NCI-H82 (cell line): ENCODE data around the gene GRK5.

Experiments
- DNase-seq: peaks from one replicate; lab custom pipeline; 2025; lab: John Stamatoyannopoulos, UW

GRK5 gene

DNA sequence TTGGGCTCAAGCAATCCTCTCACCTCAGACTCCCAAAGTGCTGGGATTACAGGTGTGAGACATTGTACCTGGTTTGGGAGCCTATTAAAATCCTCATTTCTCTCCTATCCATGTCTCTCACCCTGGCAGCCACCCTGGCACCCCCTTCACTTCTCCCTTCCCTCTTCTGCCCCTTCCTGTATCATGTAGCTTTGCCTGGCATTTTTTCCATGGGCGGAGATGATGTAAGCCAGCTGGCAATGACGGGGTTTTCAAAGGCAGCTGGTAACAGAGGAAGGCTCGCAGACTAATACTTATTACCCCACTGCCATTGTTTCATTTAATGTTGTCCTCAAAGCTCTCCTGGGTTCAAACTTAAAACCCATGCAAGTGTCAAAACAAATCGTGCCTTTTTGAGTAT lies 273.3 kb downstream of the GRK5 start:
- DNase-seq: no peak

DNA sequence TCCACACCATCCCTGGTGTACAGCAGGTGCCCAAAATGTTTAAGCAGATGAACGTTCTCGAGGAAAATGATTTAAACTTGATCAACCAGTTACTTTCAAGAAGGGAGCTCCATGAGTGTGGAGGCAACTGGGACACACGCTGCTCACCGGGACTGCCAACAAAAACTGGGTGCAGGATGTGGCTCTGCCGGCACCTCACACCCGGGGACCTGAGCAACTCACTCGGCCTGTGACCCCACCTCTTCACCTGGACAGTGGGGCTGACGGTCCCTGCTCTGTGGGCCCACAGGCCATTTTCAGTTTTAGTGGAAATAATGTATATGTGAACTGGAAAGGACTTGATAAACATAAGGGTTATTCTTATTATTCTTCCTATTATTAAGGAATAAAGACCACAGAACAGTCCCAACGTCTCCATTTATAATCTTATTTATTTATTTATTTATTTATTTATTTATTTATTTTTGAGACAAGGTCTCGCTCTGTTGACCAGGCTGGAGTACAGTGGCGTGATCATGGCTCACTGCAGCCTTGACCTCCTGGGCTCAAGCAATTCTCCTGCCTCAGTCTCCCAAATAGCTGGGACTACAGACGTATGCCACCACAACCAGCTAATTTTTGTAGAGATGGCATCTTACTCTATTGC lies 274.5 kb downstream of the GRK5 start:
- DNase-seq: no peak

DNA sequence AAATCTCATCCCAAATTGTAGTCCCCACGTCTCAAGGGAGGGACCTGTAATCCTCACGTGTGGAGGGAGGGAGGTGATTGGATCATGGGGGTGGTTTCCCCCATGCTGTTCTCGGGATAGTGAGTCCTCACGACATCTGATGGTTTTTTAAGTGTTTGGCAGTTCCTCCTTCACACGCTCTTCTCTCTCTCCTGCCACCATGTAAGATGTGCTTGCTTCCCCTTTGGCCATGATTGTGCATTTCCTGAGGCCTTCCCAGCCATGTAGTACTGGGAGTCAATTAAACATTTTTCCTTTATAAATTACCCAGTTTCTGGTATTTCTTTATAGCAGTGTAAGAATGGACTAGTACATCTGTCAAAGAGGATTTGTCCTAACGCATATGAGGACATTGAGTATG lies 275.6 kb downstream of the GRK5 start:
- DNase-seq: no peak

DNA sequence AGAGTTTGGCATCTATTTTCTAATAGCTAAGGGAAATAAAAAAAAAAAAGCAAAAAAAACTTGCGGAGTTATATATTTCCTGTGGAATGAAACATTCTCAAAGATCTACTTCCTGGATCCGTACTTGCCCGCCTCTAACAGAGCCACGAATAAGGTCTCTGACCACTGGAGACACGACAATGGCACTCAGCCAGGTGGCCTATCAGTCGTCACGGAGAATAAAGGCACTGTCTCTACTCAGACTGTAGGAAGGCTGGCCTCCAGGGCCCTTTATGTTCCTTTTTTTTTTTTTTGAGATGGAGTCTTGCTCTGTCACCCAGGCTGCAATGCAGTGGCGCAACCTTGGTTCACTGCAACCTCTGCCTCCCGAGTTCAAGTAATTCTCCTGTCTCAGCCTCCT lies 276.5 kb downstream of the GRK5 start:
- DNase-seq: no peak

DNA sequence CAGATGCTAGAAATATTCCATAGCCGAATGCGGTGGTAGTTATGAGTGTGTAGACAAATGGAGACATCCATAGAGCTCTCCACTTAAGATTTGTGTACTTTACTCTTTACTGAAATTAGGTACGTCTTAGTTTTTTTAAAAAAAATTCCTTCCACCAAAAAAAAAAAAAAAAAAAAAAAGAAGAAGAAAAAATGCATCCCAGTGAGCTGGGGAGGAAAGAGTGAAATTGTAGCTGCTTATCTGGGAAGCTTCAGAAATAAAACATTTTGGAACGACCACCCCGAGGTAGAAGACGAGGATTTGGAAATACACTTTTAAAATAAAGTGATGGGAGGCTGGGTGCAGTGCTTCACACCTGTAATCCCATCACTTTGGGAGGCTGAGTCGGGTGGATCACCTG lies 281.3 kb downstream of the GRK5 start:
- DNase-seq: no peak

DNA sequence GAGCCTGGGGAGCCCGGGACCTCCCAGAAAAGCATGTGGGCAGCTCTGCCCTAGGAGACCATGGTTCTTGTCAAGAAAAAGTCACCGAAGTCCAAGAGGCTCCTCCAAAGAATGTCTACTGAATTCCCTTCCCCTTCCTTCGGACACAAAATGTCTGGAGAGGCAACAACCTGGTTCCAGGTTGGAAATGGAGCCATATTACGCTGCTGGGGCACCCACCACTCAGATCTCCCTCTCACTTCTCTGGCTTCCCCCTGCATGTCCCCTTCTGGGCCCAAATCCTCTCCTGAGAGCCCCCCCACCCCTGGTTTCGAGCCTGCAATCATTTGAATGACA lies 282.6 kb downstream of the GRK5 start:
- no peak for DNase-seq

DNA sequence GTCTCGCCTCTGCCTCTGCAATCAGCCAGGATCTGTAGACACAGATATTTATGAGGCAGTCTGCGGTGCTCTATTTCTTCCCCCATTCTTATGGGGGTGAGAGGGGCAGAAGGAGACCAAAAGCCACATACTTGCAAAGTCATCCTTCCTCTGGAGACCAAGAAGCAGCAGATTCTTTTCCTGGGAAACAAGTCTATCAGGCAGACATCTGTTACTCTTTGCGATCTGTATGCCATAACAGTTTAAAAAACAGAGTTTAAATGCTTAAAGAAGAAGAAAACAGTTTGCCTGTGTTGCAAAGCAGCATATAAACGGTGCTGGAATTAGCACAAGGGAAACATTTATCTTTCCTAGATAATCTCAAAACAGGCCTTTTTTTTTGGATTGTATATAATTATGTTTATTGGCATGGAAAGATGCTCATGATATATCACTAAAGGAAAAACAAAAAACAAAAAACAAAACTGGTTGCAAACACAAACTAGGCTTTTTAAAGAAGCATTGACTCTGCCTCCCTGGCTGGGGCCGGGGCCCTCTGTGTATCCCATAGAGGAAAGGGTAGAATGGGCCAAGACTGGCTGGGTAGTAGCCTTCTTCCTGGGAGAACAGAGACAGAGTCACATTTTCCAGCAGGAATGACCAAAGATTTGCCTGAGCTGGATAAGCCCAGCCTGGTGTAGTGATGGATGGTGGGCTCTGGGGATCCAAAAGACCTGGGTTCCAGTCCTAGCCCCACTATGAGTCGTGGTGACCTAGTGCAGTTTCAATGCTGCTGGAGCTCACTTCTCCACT lies 284.8 kb downstream of the GRK5 start:
- no peak for DNase-seq

DNA sequence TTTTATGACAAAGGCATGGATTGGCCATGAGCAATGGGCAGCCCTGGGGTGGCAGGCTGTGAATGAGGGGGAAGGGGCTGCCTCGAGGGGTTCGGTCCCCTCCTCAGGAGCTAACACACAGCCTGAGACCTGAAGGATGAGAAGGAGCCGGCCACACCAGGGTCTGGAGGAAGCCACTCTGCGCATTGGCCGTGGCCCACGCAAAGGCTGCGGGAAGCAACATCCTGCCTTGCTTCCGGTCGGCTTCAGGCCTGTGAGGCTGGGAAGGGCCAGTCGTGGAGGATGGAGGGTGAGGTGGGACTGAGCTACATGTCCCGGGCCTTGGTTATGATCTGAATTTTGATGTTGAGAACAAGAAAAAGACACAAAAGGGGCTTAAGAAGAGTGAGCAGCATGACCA lies 285.8 kb downstream of the GRK5 start:
- DNase-seq: no peak

DNA sequence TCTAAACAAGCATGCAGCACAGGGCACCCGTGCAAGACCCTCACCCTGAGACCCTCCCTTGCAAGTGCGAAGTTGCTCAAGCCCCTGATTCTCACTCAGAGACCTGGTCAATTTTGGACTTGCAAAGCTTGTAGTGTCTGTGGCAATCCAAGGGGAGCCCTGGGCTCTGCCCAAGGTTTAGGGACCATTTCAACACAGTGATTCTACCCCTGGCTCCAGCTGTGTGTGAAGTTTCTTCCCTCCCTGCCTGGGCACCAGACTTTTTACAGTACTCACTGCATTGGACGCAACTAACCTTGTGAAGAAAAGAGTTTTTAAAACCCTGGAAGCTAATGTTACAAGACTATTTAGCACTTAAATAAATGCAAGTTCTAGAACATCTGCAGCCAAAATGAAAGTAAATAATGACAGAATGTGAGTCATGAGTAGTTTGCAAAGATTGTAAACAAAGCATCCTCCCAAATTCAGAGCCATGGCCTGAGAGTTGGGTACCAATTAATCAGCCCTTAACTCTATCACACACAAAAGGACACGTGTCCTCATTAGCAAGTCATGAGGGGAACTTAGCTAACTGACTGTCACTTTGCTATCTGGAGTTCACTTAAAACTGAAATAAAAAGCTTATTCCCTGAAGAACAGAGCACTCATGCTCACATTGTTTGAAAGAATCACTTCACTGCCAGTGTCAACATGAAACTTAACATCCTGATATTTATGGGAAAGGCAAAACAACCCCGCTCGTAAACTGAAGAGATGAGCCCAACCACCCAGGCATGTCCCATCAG lies 287.1 kb downstream of the GRK5 start:
- DNase-seq: no peak

DNA sequence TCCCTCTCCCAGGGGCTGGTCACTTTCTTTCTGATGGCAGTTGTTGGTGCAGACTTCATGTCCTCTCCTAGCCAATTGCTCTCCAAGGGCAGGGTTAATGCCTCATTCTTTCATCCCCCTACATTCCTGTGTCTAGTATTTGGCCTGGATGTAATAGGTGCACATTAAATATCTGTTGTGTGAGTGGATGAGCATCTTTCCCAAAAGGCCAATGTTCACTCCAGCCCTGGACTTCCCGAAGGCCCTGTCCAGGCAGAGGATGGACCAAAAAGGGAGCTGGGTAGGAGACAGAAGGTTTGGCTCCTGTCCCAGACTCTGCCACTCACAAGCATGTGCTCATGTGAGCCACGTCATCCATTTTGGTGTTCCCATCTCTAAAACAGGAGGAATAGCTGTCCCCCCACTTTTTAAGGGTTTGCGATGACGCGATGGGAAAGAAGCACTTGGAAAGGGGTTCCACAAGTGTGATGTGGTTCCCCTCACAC lies 287.7 kb downstream of the GRK5 start:
- DNase-seq: no peak

DNA sequence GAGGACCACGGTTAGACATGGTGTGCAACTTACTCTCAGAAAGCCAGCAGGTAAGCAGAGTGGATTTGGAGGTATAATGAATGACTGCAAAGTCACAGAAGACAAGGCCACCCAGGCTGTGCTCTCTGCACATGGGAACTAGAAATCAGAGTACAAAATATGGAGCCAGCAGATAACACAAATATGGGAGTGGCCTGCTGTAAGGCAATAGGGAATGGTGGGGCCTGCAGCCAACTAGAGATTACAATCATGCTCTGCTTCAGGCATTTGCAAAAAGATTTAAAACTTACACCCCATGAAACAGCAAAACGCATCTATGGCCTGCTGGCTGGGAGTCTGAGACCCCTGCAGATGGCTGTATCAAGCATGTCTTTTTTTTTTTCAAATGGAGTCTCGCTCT lies 288.2 kb downstream of the GRK5 start:
- no peak for DNase-seq

DNA sequence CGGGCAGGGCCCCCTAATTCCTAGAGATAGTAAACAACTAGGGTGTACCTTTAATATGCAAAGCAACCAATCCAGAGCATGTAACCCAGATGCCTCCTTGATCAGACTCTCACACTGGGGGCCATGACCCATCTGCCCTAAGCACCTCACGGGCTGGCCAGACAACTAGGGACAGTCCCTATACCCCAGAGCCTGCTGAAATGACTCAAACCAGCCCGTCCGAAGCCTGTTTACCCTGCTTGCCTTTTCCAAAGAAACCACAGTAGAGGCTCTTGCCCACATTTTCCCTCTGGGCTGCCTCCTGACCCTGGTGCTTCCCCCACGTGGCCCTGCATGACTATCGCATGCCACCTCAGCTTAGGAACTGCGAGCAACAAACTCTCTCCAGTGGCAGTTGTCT lies 288.9 kb downstream of the GRK5 start:
- DNase-seq: no peak

DNA sequence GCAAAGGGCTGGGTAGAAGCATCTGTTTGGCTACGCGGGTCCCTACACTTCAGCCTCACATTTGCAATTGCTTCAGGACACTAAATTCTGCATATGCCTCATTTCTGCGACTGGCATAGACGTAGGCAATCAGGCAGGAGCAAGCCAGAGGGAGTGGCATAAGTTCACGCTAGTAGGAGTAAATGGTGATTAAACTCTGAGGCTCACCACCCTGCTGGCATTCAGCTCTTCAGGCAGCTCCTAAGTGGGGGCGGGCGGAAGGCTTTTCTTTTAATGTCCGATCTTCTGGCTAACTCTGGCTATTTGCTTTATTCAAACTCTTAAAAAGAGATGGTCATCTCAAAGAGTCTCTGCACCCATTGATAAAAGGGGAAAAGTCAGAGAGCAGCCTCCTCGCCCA lies 289.9 kb downstream of the GRK5 start:
- no peak for DNase-seq

DNA sequence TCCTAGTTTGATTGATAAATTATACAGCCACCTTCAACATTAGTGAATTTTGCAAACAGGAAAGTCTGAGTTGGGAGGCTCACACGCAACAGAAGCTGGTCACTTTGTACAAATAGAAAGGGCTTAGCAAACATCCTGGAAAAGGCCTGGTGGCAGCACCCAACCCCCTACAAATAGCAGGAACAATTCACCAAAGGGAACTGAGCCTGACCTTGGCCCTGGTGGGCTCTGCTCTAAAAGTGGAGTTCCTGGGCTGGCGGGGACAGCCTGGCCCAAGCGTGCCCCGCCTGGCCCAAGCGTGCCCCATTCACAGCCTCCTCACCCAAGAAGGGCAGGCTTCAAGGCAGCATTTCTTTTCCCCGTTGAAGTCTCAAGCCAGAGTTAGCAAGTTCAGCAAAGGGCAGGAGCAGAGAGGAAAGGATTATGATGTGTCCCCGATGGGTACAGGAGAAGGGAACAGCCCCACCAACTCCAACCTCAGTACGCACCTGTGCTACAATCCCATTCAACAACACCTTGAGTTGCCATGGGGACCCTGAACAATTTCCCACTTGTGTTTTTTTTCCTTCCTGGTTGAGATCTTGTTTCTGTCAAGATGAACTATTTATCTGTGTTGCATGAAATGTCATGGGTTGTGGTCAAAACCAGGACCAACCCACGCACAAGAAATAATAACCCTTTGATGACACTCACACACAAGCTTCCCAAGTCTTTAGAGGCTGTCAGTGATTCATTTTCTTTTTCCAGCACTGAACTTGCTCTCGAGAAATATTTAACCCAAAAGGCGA lies 291.7 kb downstream of the GRK5 start:
- no peak for DNase-seq

DNA sequence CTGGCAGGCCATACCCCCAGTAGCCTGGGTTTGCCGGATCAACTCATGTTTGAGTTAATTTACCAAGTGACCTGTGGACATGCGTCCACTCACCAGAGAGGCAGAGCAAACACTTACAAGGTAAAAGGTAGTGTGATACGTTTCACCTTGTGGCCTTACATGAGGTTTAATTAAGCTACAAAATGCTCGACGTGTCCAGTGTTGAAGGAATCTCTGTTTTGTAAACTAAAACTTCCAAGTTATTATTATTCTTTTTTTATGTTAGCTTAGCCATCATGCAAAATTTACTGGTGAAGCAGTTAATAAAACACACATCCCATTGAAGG lies 292.3 kb downstream of the GRK5 start:
- no peak for DNase-seq

DNA sequence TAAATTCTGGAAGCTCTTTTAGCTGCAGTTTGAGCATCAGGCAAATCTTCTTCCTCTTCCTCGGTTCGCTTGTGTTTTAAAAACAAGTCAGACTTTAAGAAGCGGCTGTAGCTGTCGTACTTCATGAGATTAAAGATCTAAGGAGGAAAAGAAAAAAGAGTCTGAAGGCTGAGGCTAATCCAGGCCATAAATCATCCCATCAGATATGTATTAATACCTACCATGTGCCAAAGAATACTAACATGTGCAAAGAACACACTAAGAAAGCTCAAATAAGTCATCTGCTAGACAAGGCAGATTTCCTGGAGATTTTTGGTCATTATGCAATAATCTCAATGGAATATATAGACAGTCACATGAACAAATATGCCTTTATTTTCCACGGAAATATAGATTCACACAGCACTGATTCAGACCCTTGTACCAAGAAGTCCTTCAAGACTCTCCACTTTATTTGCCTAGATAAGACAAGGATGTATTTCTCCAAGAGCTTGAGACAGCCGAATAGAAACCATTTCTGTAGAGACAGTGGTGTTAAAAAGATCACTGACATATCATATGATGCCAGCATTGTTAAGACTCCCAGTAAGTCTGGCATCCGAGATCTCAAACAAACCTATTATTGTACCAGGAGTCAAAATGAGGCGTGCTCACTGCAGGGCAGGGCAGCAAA lies 292.9 kb downstream of the GRK5 start:
- peak; percentile 82 for DNase-seq

DNA sequence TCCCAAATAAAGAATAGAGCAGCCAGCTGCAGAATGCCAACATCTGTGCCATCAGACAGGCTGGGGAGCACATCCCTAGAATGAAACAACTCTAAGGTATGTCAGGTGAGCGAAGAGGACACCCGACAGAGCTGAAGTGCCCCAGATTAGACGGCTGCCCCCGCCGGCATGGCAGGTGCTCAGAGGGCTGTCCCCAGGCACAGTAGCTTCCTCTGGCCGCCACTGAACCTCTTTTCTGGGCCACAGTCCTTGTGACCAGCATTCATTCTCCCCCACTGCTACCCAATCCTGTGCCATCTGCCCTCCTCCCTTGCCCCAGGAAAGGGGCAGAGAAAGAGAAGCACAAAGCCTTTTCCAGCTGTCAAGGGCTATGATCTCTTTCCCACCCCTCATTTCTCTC lies 293.4 kb downstream of the GRK5 start:
- no peak for DNase-seq

DNA sequence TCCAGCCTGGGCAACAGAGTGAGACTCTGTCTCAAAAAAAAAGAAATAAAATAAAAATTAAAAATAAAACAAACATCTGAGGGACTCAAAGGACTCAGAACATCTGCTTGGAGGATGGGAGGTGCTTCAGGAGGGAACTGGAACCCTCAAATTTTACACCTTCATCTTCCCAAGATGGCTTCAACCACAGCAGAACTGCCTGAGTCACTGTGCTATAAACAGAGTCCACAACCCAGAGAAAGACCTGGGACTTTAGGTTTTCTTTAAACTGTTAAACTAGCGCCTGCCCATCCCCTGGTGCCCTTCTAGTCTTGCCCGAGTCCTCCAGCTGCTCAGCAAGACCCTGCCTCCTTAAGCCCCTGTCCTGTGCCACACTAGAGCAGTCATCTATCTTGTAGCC lies 294.3 kb downstream of the GRK5 start:
- DNase-seq: no peak

DNA sequence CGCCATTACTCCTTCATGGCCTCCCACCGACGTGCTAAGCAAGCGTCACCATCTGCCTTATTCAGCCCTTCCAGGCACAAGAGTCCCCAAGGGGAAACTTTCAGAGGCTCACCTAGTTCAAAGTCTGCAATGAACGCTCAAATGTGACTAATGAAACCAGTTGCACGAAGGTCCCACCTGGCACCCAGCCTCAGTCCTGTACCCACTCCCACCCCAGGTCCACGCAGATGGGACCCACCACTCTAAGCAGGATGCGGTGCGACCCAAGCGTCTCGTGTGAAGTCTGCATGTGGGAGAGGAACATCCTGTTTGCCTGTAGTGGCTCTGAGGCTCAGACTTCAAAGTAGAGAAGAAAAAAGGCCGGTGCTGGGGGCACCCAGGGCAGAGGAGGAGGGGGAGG lies 294.8 kb downstream of the GRK5 start:
- peak; percentile 31 for DNase-seq

DNA sequence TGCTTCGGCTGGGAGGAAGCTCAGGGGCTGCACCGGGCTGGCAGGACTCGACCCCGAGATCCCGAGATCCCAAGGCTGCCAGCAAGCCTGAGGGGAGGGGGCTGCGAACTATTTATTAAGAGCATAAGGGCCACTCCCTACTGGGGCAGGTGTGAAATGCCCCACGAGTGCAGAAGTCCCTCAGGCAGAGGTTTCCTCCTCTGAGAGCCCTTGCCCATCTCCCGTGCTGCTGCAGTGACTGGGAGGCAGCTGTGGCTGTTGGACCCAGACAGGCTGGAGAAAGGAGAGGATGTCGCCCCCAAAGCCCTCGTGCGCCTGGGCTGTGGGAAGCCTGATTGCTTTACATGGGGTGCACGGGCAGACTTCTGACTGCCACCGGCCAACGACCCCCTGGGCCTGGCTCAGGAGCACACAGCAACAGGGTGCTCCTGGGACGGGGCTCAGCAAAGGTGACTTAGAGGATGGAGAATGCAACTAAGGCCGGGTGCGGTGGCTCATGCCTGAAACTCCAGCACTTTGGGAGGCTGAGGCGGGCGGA lies 295.3 kb downstream of the GRK5 start:
- DNase-seq: no peak

DNA sequence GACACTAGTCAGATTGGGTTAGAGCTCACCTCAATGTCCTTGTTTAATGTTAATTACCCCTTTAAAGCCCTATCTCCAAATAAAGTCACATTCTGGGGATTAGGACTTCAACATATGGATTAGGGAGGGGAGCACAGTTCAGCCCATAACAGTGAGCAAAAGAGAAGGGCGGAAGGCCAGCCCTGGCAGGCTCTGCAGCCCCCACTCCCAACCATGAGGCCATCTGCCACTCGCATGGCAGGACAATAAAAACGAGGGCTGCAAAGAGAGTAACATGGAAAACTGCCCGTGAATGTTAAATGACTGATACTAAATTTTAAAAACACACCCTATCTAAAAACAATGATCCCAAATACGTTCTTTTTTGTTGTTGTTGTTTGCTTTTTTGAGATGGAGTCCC lies 296.4 kb downstream of the GRK5 start:
- DNase-seq: peak; percentile 84

DNA sequence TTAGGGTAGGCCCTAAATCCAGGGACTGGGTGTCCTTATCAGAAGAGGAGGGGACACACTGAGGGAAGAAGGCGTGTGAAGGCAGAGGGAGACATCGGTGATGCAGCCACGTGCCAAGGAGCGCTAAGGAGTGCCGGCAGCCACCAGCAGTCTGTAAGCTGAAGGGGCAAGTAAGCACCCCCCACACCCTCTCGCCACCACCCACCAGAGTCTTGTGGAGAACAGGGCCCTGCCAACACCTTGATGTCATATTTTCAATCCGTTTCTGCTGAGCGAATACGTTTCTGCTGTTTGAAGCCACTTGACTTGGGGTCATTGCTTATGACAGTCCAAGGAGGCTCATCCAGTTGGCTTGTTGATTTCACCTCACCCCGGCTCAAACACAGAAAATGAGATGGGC lies 297.3 kb downstream of the GRK5 start:
- DNase-seq: no peak
